Heart left ventricle (tissue), 16 donors: ENCODE measurements around the gene IL23R. TPM values are rescaled to one million over a fixed set of nuclear protein-coding genes. Genes with fewer than 3 reads are reported as not detected.
A peak's percentile ranks its signal among the peaks of the same experiment; 100 is the strongest.

Experiments
- ATAC-seq, 4 donors: fragments of 200-7000 bp; cut with Tn5 transposase; one replicate each; pipeline ENCODE4 v1.9.1; 2020 to 2022; ENCODE audit warnings: moderate library complexity in 4 of 4, mild to moderate bottlenecking in 3 of 4, moderate number of reproducible peaks in 1 of 4
- DNase-seq, 5 donors: peaks; one replicate each; pipeline ENCODE4 v3.0.0-alpha.2; 2020
- H3K27ac ChIP-seq, 12 donors: fragments of 200-600 bp; sonication (generic) in 4 of 12; one replicate each; pipeline versions ENCODE4 v1.5.0 to v1.8.0; 2016 to 2022; ENCODE audit warnings: mild to moderate bottlenecking in 2 of 12
- H3K27me3 ChIP-seq, 9 donors: fragments of 200-600 bp; sonication (generic) in 2 of 9; one replicate each; pipeline versions ENCODE4 v1.5.1 to v1.8.0; 2016 to 2022; ENCODE audit warnings: mild to moderate bottlenecking in 3 of 9
- H3K36me3 ChIP-seq, 9 donors: fragments of 200-600 bp; sonication (generic) in 2 of 9; one replicate each; pipeline versions ENCODE4 v1.5.0 to v1.8.0; 2018 to 2022; ENCODE audit warnings: mild to moderate bottlenecking in 2 of 9
- H3K4me1 ChIP-seq, 12 donors: fragments of 200-600 bp; sonication (generic) in 4 of 12; one replicate each; pipeline versions ENCODE4 v1.5.0 to v1.8.0; 2016 to 2022; ENCODE audit warnings: mild to moderate bottlenecking in 3 of 12
- H3K4me3 ChIP-seq, 12 donors: fragments of 200-600 bp; sonication (generic) in 4 of 12; one replicate each; pipeline versions ENCODE4 v1.5.0 to v1.8.0; 2017 to 2022; ENCODE audit warnings: mild to moderate bottlenecking in 9 of 12, moderate library complexity in 4 of 12
- H3K9me3 ChIP-seq, 12 donors: fragments of 200-600 bp; sonication (generic) in 4 of 12; one replicate each; pipeline versions ENCODE4 v1.5.0 to v1.8.0; 2016 to 2022; ENCODE audit warnings: mild to moderate bottlenecking in 1 of 12
- CTCF ChIP-seq, 12 donors: fragments of 200-600 bp; sonication (generic) in 4 of 12; IDR thresholded peaks; one replicate each; pipeline versions ENCODE4 v1.5.0 to v1.8.0; 2018 to 2022; ENCODE audit warnings: antibody characterized with exemption in 12 of 12, mild to moderate bottlenecking in 5 of 12
- POLR2A ChIP-seq, 2 donors: fragments of 450-650 bp; IDR thresholded peaks; one replicate each; pipeline ENCODE4 v1.6.1; 2017; ENCODE audit warnings: antibody characterized with exemption in 2 of 2, mild to moderate bottlenecking in 2 of 2, moderate library complexity in 2 of 2
- WGBS, 4 donors: extraction: QIAGEN DNeasy Blood & Tissue Kit in 2 of 4; methylation state at CpG; one replicate each; pipeline versions ENCODE4 v1.1.5 to v1.1.7; 2013 to 2018; 5-methylcytosine and 5-hydroxymethylcytosine counted together
- intact Hi-C, 10 donors: fragments of 100-400 bp; cut with DNase I; formaldehyde crosslinking; loops; one replicate each; pipeline versions ENCODE4 v1.11.1 to v1.14.2; 2022
- polyA plus RNA-seq, 2 donors: library from polyadenylated mRNA; stranded (reverse); fragments of 200-250 nt; gene quantifications; one replicate each; pipeline ENCODE4 v1.2.3, GENCODE V29; 2013
- total RNA-seq, 9 donors: library from RNA; depleted of rRNA in 2 of 9; stranded (reverse); fragments of >200 nt in 2 of 9; fragmentation: NEBNext Ultra II Directional in 3 of 9; extraction: Animal tissue kit (Norgen Biotek cat#: 25700) in 3 of 9; gene quantifications; one replicate each; pipeline versions ENCODE4 v1.1.0 to v1.2.4, GENCODE V29; 2016 to 2023
- donor health status: ischemic (EF 13 %, LVEDD 7.1; RV severe dilation, severe dysfunction).
- donor health status: healthy with polysubstance abuse.
- donor health status: DM: no; HTN: yes; CAD: no.
- donor health status: DM: no; HTN: no; CAD: no.
- donor health status: ischemic (EF 25% LVEDD 6.9; RV normal size, moderate dysfunction).
- donor health status: ischemic (EF 25% LVEDD 5.7; RV mildly dilated, moderate dysfunction).
- donor health status: healthy.
- donor health status: DM: yes; HTN: yes; CAD: no.
- donor health status: ischemic (EF 35%, LVEDD 5.7; RV mildly dilated, moderate dysfunction).
- donor health status: nonischemic (EF 11% LVEDD 7.7; RV severe dilation, severe dysfunction).
- donor health status: DM: yes; HTN: yes; CAD: no.
- donor health status: PGD.
- donor health status: ischemic (EF 29% LVEDD 5.4; RV normal size, mild dysfunction).
- donor health status: nonischemic (EF 23%, LVEDD 6.1; RV moderate dilation, normal function).

The IL23R gene
- total and polyA plus RNA-seq, 11 donors: not detected

- Histone ChIP-seq H3K27me3 (peaks cover 0 to 4% (median 0%) of the 10 kb centered on the region in 9 donors), H3K36me3 (no peaks in the 10 kb centered on the region), H3K9me3 (no peaks in the 10 kb centered on the region), H3K27ac (no peak overlapping the region), H3K4me3 (no peak overlapping the region), H3K4me1 (peaks cover 0 to 4% (median 0%) of the 10 kb centered on the region in 12 donors)
- no peak for DNase-seq
- ATAC-seq: no peak
- TF ChIP-seq CTCF (IDR thresholded peaks at IDR 0.05): no peak
- TF ChIP-seq POLR2A (IDR thresholded peaks at IDR 0.05): no peak
- 93 to 100% (median 98%) methylated on average over 1 of the region's 1 CpG for WGBS, 4 donors
- intact Hi-C loops: loop anchor here in 7 of 10 donors (5.0 to 10.0 kb wide), 5 partner anchors 217 to 452 kb away; no protein-coding TSS in a partner anchor
These were observed 47.7 kb downstream of the IL23R start for GRCh38 chr1:67213948-67214347.

- Histone ChIP-seq H3K36me3 (no peaks in the 10 kb centered on the region), H3K27ac (no peak overlapping the region), H3K9me3 (no peaks in the 10 kb centered on the region), H3K27me3 (no peaks in the 10 kb centered on the region), H3K4me3 (no peak overlapping the region), H3K4me1 (peaks cover 0 to 4% (median 0%) of the 10 kb centered on the region in 12 donors)
- intact Hi-C loops: loop anchor here in 8 of 10 donors (5.0 to 10.0 kb wide), 7 partner anchors 217 to 452 kb away; no protein-coding TSS in a partner anchor
- TF ChIP-seq POLR2A (IDR thresholded peaks at IDR 0.05) (no peak), CTCF (IDR thresholded peaks at IDR 0.05) (peak; percentile 16 to 55 (median 36))
- no peak for DNase-seq
- WGBS, 4 donors: 88 to 95% (median 92%) methylated on average over 11 of the region's 11 CpGs
- ATAC-seq: no peak
These were observed 48.3 kb downstream of the IL23R start for GRCh38 chr1:67214420-67215174.

- 94 to 98% (median 97%) methylated on average over 1 of the region's 1 CpG for WGBS, 4 donors
- Histone ChIP-seq H3K4me3 (no peak overlapping the region), H3K36me3 (no peaks in the 10 kb centered on the region), H3K27me3 (no peaks in the 10 kb centered on the region), H3K27ac (no peak overlapping the region), H3K4me1 (peaks cover 0 to 4% (median 0%) of the 10 kb centered on the region in 12 donors), H3K9me3 (no peaks in the 10 kb centered on the region)
- DNase-seq: no peak
- no peak for TF ChIP-seq POLR2A (IDR thresholded peaks at IDR 0.05)
- ATAC-seq: no peak
- intact Hi-C loops: loop anchor here in 5 of 10 donors (5.0 to 10.0 kb wide), 4 partner anchors 222 to 452 kb away; no protein-coding TSS in a partner anchor
These were observed 50.1 kb downstream of the IL23R start for GRCh38 chr1:67216401-67216800.

GRCh38 chr1:67217417-67217816 is 51.2 kb downstream of the IL23R start:
- H3K27me3 ChIP-seq: no peaks in the 10 kb centered on the region
- H3K9me3 ChIP-seq: no peaks in the 10 kb centered on the region
- H3K27ac ChIP-seq: no peak overlapping the region
- TF ChIP-seq POLR2A (IDR thresholded peaks at IDR 0.05) (no peak), CTCF (IDR thresholded peaks at IDR 0.05) (no peak)
- peaks cover 0 to 4% (median 0%) of the 10 kb centered on the region in 12 donors for H3K4me1 ChIP-seq
- no peaks in the 10 kb centered on the region for H3K36me3 ChIP-seq
- no peak for ATAC-seq
- no peak overlapping the region for H3K4me3 ChIP-seq
- DNase-seq: no peak
- 12 to 25% (median 15%) methylated on average over 1 of the region's 1 CpG for WGBS, 4 donors
- intact Hi-C loops: loop anchor here in 5 of 10 donors (5.0 to 10.0 kb wide), 4 partner anchors 223 to 453 kb away; no protein-coding TSS in a partner anchor
